HG02623 (cell line): Measurements from ENCODE around the gene NOC3L.
"Not testable (repeated sequence)": the region's sequence is repeated elsewhere in the genome, so short reads cannot be mapped to it uniquely, and the experiment has no call there.

Experiments used
- ATAC-seq: cut with Tn5 transposase; IDR thresholded peaks from one replicate; pipeline ENCODE4 v1.9.1; 2021; ENCODE audit warnings: moderate library complexity; ENCODE audit not compliant: unreplicated experiment

Gene NOC3L

GRCh38 chr10:94362360-94363250, at the start of gene NOC3L:
Gene NOC3L, minus strand, starts transcription at chr10:94362939. Its CDS starts 101 bp downstream, at chr10:94362838.
- ATAC-seq: peak; percentile 99

- ATAC-seq: no peak
These were observed 49.7 kb upstream of the NOC3L start for GRCh38 chr10:94412449-94412848.

GRCh38 chr10:94411304-94411703, 48.6 kb upstream of the NOC3L start:
- no peak for ATAC-seq

- no peak for ATAC-seq
These were observed 46.4 kb upstream of the NOC3L start for GRCh38 chr10:94409021-94409657.

GRCh38 chr10:94407668-94408067, 44.9 kb upstream of the NOC3L start:
- ATAC-seq: no peak

- ATAC-seq: no peak
These were observed 42.7 kb upstream of the NOC3L start for GRCh38 chr10:94405406-94405805.

- ATAC-seq: peak; percentile 56
These were observed 40.9 kb upstream of the NOC3L start for GRCh38 chr10:94403380-94404213.

GRCh38 chr10:94402843-94403379, 40.2 kb upstream of the NOC3L start:
- peak; percentile 21 for ATAC-seq

- peak; percentile 62 for ATAC-seq
These were observed 39.6 kb upstream of the NOC3L start, which contains the start of gene TBC1D12 for GRCh38 chr10:94402204-94402842. Gene TBC1D12, plus strand, starts transcription at chr10:94402541. Its CDS starts 73 bp downstream, at chr10:94402614.

- no peak for ATAC-seq
These were observed 36.0 kb upstream of the NOC3L start for GRCh38 chr10:94398762-94399161.

GRCh38 chr10:94397549-94398370, 35.0 kb upstream of the NOC3L start:
- ATAC-seq: no peak

- not testable (repeated sequence) for ATAC-seq
These were observed 29.4 kb upstream of the NOC3L start for GRCh38 chr10:94392117-94392516.

- not testable (repeated sequence) for ATAC-seq
These were observed 23.0 kb upstream of the NOC3L start for GRCh38 chr10:94385733-94386132.

- no peak for ATAC-seq
These were observed 20.8 kb upstream of the NOC3L start for GRCh38 chr10:94383530-94383929.

- no peak for ATAC-seq
These were observed 14.1 kb upstream of the NOC3L start for GRCh38 chr10:94376865-94377264.

- ATAC-seq: no peak
These were observed 12.6 kb upstream of the NOC3L start for GRCh38 chr10:94375374-94375773.

- ATAC-seq: no peak
These were observed 7.8 kb upstream of the NOC3L start for GRCh38 chr10:94370501-94370900.

GRCh38 chr10:94366382-94366781, 3.6 kb upstream of the NOC3L start:
- ATAC-seq: no peak

GRCh38 chr10:94364482-94364881, 1.7 kb upstream of the NOC3L start:
- no peak for ATAC-seq

- no peak for ATAC-seq
These were observed 469 bp upstream of the NOC3L start for GRCh38 chr10:94363251-94363565.
